ENCODE data around the gene NFIX.

DNA sequence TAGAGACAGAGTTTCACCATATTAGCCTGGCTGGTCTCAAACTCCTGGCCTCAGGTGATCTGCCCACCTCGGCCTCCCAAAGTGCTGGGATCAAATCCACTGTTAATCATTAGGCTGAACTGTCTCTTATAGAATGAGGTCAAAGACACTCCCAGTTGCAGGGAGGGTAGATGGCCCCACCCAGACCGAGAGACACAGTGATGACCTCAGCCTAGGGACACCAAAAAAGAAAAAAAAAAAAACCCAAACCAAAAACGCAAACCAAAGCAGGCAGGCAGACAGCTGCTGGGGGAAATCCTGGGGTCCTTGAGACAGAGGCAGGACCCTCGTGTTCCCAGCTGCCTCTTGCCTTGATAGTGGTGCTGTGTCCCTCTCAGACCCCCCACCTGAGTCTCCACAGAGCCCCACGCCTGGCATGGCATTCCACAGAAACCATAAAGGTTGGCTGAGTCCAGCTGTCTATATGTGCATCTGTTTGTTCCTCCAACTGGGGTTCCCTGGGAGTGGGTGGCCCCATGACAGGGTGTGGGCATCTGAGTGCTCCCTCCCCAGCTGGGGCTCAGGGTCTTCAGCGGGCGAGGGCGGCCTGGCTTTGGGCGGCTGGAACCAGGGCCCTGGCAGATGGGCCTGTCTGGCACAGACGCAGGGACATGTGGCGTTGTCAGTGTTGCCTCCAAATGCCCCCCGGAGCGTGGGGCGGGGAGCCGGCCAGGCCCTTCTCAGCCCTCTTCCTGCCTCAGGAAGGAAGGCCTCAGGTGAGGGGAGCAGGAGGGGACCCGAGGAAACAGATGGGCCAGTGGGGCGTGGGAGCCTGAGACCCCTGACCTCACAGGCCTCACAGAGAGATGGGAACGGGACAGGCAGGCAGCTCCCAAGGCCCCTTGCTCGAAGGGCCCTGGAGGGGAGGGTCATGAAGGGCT, 20.7 kb upstream of the NFIX start:
- TF ChIP-seq, protein P1, sequence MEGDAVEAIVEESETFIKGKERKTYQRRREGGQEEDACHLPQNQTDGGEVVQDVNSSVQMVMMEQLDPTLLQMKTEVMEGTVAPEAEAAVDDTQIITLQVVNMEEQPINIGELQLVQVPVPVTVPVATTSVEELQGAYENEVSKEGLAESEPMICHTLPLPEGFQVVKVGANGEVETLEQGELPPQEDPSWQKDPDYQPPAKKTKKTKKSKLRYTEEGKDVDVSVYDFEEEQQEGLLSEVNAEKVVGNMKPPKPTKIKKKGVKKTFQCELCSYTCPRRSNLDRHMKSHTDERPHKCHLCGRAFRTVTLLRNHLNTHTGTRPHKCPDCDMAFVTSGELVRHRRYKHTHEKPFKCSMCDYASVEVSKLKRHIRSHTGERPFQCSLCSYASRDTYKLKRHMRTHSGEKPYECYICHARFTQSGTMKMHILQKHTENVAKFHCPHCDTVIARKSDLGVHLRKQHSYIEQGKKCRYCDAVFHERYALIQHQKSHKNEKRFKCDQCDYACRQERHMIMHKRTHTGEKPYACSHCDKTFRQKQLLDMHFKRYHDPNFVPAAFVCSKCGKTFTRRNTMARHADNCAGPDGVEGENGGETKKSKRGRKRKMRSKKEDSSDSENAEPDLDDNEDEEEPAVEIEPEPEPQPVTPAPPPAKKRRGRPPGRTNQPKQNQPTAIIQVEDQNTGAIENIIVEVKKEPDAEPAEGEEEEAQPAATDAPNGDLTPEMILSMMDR (IDR thresholded peaks at IDR 0.05) = no peak
- TF ChIP-seq POLR2A (IDR thresholded peaks at IDR 0.05) = no peak
- no peak for TF ChIP-seq EP300 (IDR thresholded peaks at IDR 0.05)
